Suprapubic skin (tissue), 4 donors: ENCODE measurements around the gene CLEC4C. TPM values are rescaled to one million over a fixed set of nuclear protein-coding genes. Genes with fewer than 3 reads are reported as not detected.

Experiments
- DNase-seq, 2 donors: peaks; one replicate each; pipeline ENCODE4 v3.0.0-alpha.2; 2019; ENCODE audit warnings: low spot score in 2 of 2
- H3K27ac ChIP-seq: fragments of 200-600 bp; sonication (generic); one replicate; pipeline ENCODE4 v1.5.1; 2019
- H3K27me3 ChIP-seq: fragments of 200-600 bp; sonication (generic); one replicate; pipeline ENCODE4 v1.5.1; 2019
- H3K36me3 ChIP-seq: fragments of 200-600 bp; sonication (generic); one replicate; pipeline ENCODE4 v1.5.1; 2019
- H3K4me1 ChIP-seq: fragments of 200-600 bp; sonication (generic); one replicate; pipeline ENCODE4 v1.5.1; 2019
- H3K4me3 ChIP-seq: fragments of 200-600 bp; sonication (generic); one replicate; pipeline ENCODE4 v1.5.1; 2019; ENCODE audit warnings: mild to moderate bottlenecking
- H3K9me3 ChIP-seq: fragments of 200-600 bp; sonication (generic); one replicate; pipeline ENCODE4 v1.5.1; 2019
- CTCF ChIP-seq, 2 donors: fragments of 200-600 bp in 1 of 2; fragments of 450-650 bp in 1 of 2; sonication (generic) in 1 of 2; IDR thresholded peaks; one replicate each; pipeline ENCODE4 v1.5.1; 2016 to 2019; ENCODE audit warnings: antibody characterized with exemption in 2 of 2, mild to moderate bottlenecking in 1 of 2, moderate library complexity in 1 of 2
- POLR2A ChIP-seq, 2 donors: fragments of 450-650 bp; IDR thresholded peaks; one replicate each; pipeline ENCODE4 v1.6.1; 2017; ENCODE audit warnings: antibody characterized with exemption in 2 of 2, mild to moderate bottlenecking in 2 of 2, moderate library complexity in 2 of 2
- POLR2AphosphoS5 ChIP-seq, 3 donors: sonication (generic); formaldehyde crosslinking; IDR thresholded peaks; one replicate each; pipeline ENCODE4 v1.6.1; 2017; ENCODE audit warnings: antibody characterized with exemption in 3 of 3
- WGBS: methylation state at CpG from one replicate; pipeline ENCODE4 v1.1.5; 2018; 5-methylcytosine and 5-hydroxymethylcytosine counted together
- total RNA-seq, 4 donors: library from RNA; depleted of rRNA; stranded (reverse); fragments of >200 nt; gene quantifications; one replicate each; pipeline ENCODE4 v1.1.0, GENCODE V29; 2016

CLEC4C gene
- total RNA-seq, 4 donors from 2014 or later, result not detected

GRCh38 chr12:7681535-7681934, 65.6 kb downstream of the CLEC4C start:
- no peaks in the 10 kb centered on the region for H3K36me3 ChIP-seq
- 78% methylated on average over 2 of the region's 2 CpGs for WGBS

More at GRCh38 chr12:7681535-7681934, 65.6 kb downstream of the CLEC4C start:
- Histone ChIP-seq H3K4me3 (no peak overlapping the region), H3K27me3 (peaks cover 3% of the 10 kb centered on the region), H3K9me3 (no peaks in the 10 kb centered on the region), H3K27ac (no peak overlapping the region), H3K4me1 (no peaks in the 10 kb centered on the region)
- no peak for DNase-seq
- no peak for TF ChIP-seq POLR2A (IDR thresholded peaks at IDR 0.05)
- no peak for TF ChIP-seq CTCF (IDR thresholded peaks at IDR 0.05)
- no peak for TF ChIP-seq POLR2AphosphoS5 (IDR thresholded peaks at IDR 0.05)

Other genes with a start within 250 kb of the CLEC4C start
- gene CD163, start 243.6 kb downstream of the CLEC4C start, total RNA-seq, result 10 to 100 TPM; 12.9 to 22.0 (median 16.7) TPM
- gene APOBEC1, start 81.5 kb downstream of the CLEC4C start, total RNA-seq, result not detected
- gene GDF3, start 51.6 kb downstream of the CLEC4C start, total RNA-seq, result not detected
- gene DPPA3, start 35.9 kb downstream of the CLEC4C start, total RNA-seq, result not detected
- not detected for gene NANOGNB, start 17.8 kb upstream of the CLEC4C start, total RNA-seq
- 1 to 10 TPM in 1 of 4 donors, under 1 TPM in 1, not detected in 2; 0.16 to 1.5 TPM for gene NANOG, start 42.0 kb upstream of the CLEC4C start, total RNA-seq
- 1 to 10 TPM in 1 of 4 donors, under 1 TPM in 2, not detected in 1; 0.59 to 1.9 (median 0.83) TPM for gene SLC2A14, start 125.5 kb upstream of the CLEC4C start, total RNA-seq
- 10 to 100 TPM in 2 of 4 donors, 1 to 10 TPM in 2; 7.3 to 16.7 (median 9.6) TPM for gene SLC2A3, start 188.8 kb upstream of the CLEC4C start, total RNA-seq